GM23338 (cell line): Measurements from ENCODE around the gene CYP11A1. TPM values are rescaled to one million over a fixed set of nuclear protein-coding genes. Genes with fewer than 3 reads are reported as not detected.

Experiments
- ATAC-seq: fragments of 200-7000 bp; cut with Tn5 transposase; 3 replicates; pipeline ENCODE4 v1.9.1; 2020
- DNase-seq: peaks from one replicate; pipeline ENCODE4 v3.0.0-alpha.2; 2015; ENCODE audit warnings: low spot score
- H2AFZ ChIP-seq: fragments of 200-600 bp; sonication (generic); 2 replicates; pipeline ENCODE4 v1.8.0; 2016; ENCODE audit warnings: antibody characterized with exemption, mild to moderate bottlenecking, moderate library complexity
- H3F3A ChIP-seq: fragments of 200-600 bp; sonication (generic); replicated peaks from 2 replicates; pipeline ENCODE4 v1.8.0; 2017; ENCODE audit warnings: antibody characterized with exemption, mixed run types, low read depth
- H3K27ac ChIP-seq: fragments of 200-600 bp; sonication (generic); 2 replicates; pipeline ENCODE4 v1.6.1; 2016; ENCODE audit warnings: low read depth
- H3K27me3 ChIP-seq: fragments of 200-600 bp; sonication (generic); 2 replicates; pipeline ENCODE4 v1.8.0; 2016; ENCODE audit warnings: mild to moderate bottlenecking, mixed run types, moderate library complexity; ENCODE audit not compliant: insufficient read depth
- H3K36me3 ChIP-seq: fragments of 200-600 bp; sonication (generic); 2 replicates; pipeline ENCODE4 v1.8.0; 2016; ENCODE audit warnings: mild to moderate bottlenecking; ENCODE audit not compliant: insufficient read depth
- H3K4me1 ChIP-seq: fragments of 200-600 bp; sonication (generic); 2 replicates; pipeline ENCODE4 v1.8.0; 2016; ENCODE audit warnings: mild to moderate bottlenecking, moderate library complexity; ENCODE audit not compliant: insufficient read depth
- H3K4me2 ChIP-seq: fragments of 200-600 bp; sonication (generic); 2 replicates; pipeline ENCODE4 v1.7.1; 2017; ENCODE audit warnings: mixed run types
- H3K4me3 ChIP-seq: fragments of 200-600 bp; sonication (generic); 2 replicates; pipeline ENCODE4 v1.6.1; 2016; ENCODE audit warnings: mixed run types
- H3K79me2 ChIP-seq: fragments of 200-600 bp; sonication (generic); replicated peaks from 2 replicates; pipeline ENCODE4 v1.8.0; 2017; ENCODE audit warnings: mild to moderate bottlenecking; ENCODE audit not compliant: insufficient read depth
- H3K9me2 ChIP-seq: fragments of 200-600 bp; sonication (generic); 2 replicates; pipeline ENCODE4 v1.8.0; 2017; ENCODE audit not compliant: insufficient read depth
- H4K20me1 ChIP-seq: fragments of 200-600 bp; sonication (generic); replicated peaks from 2 replicates; pipeline ENCODE4 v1.8.0; 2017; ENCODE audit warnings: mild to moderate bottlenecking; ENCODE audit not compliant: insufficient read depth
- H3K27ac Mint-ChIP-seq: 2 replicates; pipeline ENCODE4 v1.8.0; 2020; ENCODE audit warnings: inconsistent platforms, mild to moderate bottlenecking, moderate library complexity, mixed read lengths
- H3K27me3 Mint-ChIP-seq: 3 replicates; pipeline ENCODE4 v1.8.0; 2022; ENCODE audit warnings: low read depth, mild to moderate bottlenecking, moderate library complexity, mixed read lengths, inconsistent platforms; ENCODE audit not compliant: insufficient read depth, poor library complexity
- H3K36me3 Mint-ChIP-seq: 3 replicates; pipeline ENCODE4 v1.8.0; 2021; ENCODE audit warnings: low read depth, mild to moderate bottlenecking, inconsistent platforms, moderate library complexity, mixed read lengths
- H3K4me1 Mint-ChIP-seq: 3 replicates; pipeline ENCODE4 v1.8.0; 2020; ENCODE audit warnings: mild to moderate bottlenecking, inconsistent platforms, mixed read lengths
- H3K4me3 Mint-ChIP-seq: 3 replicates; pipeline ENCODE4 v1.8.0; 2021; ENCODE audit warnings: moderate library complexity, mild to moderate bottlenecking, inconsistent platforms, mixed read lengths
- H3K9me3 Mint-ChIP-seq: 3 replicates; pipeline ENCODE4 v1.8.0; 2020; ENCODE audit warnings: moderate library complexity, mild to moderate bottlenecking, inconsistent platforms, mixed read lengths
- CREB1 ChIP-seq: fragments of 250-450 bp; sonication (Bioruptor Pico); IDR thresholded peaks from 2 replicates; pipeline ENCODE4 v1.5.0; 2020; ENCODE audit warnings: low read depth, mild to moderate bottlenecking, moderate library complexity
- CTCF ChIP-seq, 2 experiments: fragments of 200-600 bp in 1 of 2; sonication (generic) in 1 of 2; conservative IDR thresholded peaks; 2 replicates each; pipeline versions ENCODE4 v1.5.1 to v1.6.1; 2016 to 2017; ENCODE audit warnings: antibody characterized with exemption in 2 of 2, low read depth in 2 of 2, mild to moderate bottlenecking in 2 of 2, moderate library complexity in 1 of 2
- ETS1 ChIP-seq: IDR thresholded peaks from 2 replicates; pipeline ENCODE4 v1.6.1; 2016; ENCODE audit warnings: antibody characterized with exemption
- EZH2 ChIP-seq: fragments of 200-600 bp; sonication (generic); IDR thresholded peaks from one replicate; pipeline ENCODE4 v1.8.0; 2017; ENCODE audit warnings: antibody characterized with exemption, mild to moderate bottlenecking, low read depth; ENCODE audit not compliant: unreplicated experiment
- EZH2phosphoT487 ChIP-seq: fragments of 200-600 bp; sonication (generic); IDR thresholded peaks from one replicate; pipeline ENCODE4 v1.8.1; 2018; ENCODE audit warnings: antibody characterized with exemption; ENCODE audit not compliant: unreplicated experiment
- JUNB ChIP-seq: IDR thresholded peaks from one replicate; pipeline ENCODE4 v1.6.1; 2016; ENCODE audit warnings: antibody characterized with exemption; ENCODE audit not compliant: unreplicated experiment
- NANOG ChIP-seq: IDR thresholded peaks from 2 replicates; pipeline ENCODE4 v1.6.1; 2016; ENCODE audit warnings: antibody characterized with exemption, borderline replicate concordance
- POLR2AphosphoS5 ChIP-seq: IDR thresholded peaks from 2 replicates; pipeline ENCODE4 v1.6.1; 2016; ENCODE audit warnings: antibody characterized with exemption, low read depth
- REST ChIP-seq: IDR thresholded peaks from one replicate; pipeline ENCODE4 v1.6.1; 2018; ENCODE audit warnings: antibody characterized with exemption; ENCODE audit not compliant: unreplicated experiment
- STAT1 ChIP-seq: IDR thresholded peaks from one replicate; pipeline ENCODE4 v1.6.1; 2016; ENCODE audit warnings: antibody characterized with exemption; ENCODE audit not compliant: unreplicated experiment
- ZNF114 ChIP-seq: fragments of 250-450 bp; sonication (Bioruptor Pico); IDR thresholded peaks from 2 replicates; pipeline ENCODE4 v1.5.0; 2020; ENCODE audit warnings: mild to moderate bottlenecking, moderate library complexity
- ZNF331 ChIP-seq: fragments of 250-450 bp; sonication (Bioruptor Pico); IDR thresholded peaks from 2 replicates; pipeline ENCODE4 v1.5.0; 2020; ENCODE audit warnings: low read depth, mild to moderate bottlenecking, moderate library complexity
- ZNF462 ChIP-seq: fragments of 250-450 bp; sonication (Bioruptor Pico); IDR thresholded peaks from 2 replicates; pipeline ENCODE4 v1.5.0; 2020; ENCODE audit warnings: mild to moderate bottlenecking, moderate library complexity
- polyA plus RNA-seq: library from polyadenylated mRNA; unstranded; fragments of >200 nt; fragmentation: Nextera tagmentation; extraction: Ambion mirVana; gene quantifications from 2 replicates; pipeline ENCODE4 v1.2.1, GENCODE V29; 2016
- total RNA-seq: library from RNA; depleted of rRNA; stranded (reverse); fragments of >200 nt; shearing (Covaris generic); gene quantifications from 2 replicates; pipeline ENCODE4 v1.2.3, GENCODE V29; 2014

Gene CYP11A1
- total and polyA plus RNA-seq, 2 experiments from 2014 or later, result 1.2 to 1.7 TPM

GRCh38 chr15:74402873-74403587 lies 35.6 kb upstream of the CYP11A1 start:
- H3K4me1 Mint-ChIP-seq, result peaks cover 24% of the 10 kb centered on the region
- TF ChIP-seq ZNF331 (CRISPR knock-in tag) (no peak), CREB1 (CRISPR knock-in tag) (no peak), ZNF462 (no peak), ETS1 (no peak), STAT1 (no peak), EZH2phosphoT487 (no peak), NANOG (no peak), JUNB (no peak), EZH2 (no peak), REST (no peak), POLR2AphosphoS5 (no peak), ZNF114 (CRISPR knock-in tag) (no peak), CTCF (conservative IDR thresholded peaks at IDR 0.05; ENCODE audit: low read depth in 2 of 2) (no peak)
- ATAC-seq, result no peak
- peaks cover 14% of the 10 kb centered on the region for H3K27me3 Mint-ChIP-seq
- Histone ChIP-seq H3F3A (no peaks in the 10 kb centered on the region), H3K27me3 (no peaks in the 10 kb centered on the region), H3K79me2 (no peaks in the 10 kb centered on the region), H3K27ac (no peak overlapping the region), H3K36me3 (no peaks in the 10 kb centered on the region), H3K9me2 (no peaks in the 10 kb centered on the region), H3K4me3 (no peak overlapping the region), H3K4me1 (peaks cover 9% of the 10 kb centered on the region; the same call in 1 of the 2 replicates), H4K20me1 (no peaks in the 10 kb centered on the region), H3K4me2 (no peak overlapping the region), H2AFZ (no peak overlapping the region)
- no peak overlapping the region for H3K4me3 Mint-ChIP-seq
- no peaks in the 10 kb centered on the region for H3K9me3 Mint-ChIP-seq
- H3K36me3 Mint-ChIP-seq, result no peaks in the 10 kb centered on the region
- no peak overlapping the region for H3K27ac Mint-ChIP-seq
- no peak for DNase-seq
